ENCODE data around the gene CEP295NL. TPM values are rescaled to one million over a fixed set of nuclear protein-coding genes. Genes with fewer than 3 reads are reported as not detected.
"Not testable (repeated sequence)": the region's sequence is repeated elsewhere in the genome, so short reads cannot be mapped to it uniquely, and the experiment has no call there.

Gene CEP295NL
- total and polyA plus RNA-seq, 9 donors = 0.25 to 8.0 (median 4.4) TPM

DNA sequence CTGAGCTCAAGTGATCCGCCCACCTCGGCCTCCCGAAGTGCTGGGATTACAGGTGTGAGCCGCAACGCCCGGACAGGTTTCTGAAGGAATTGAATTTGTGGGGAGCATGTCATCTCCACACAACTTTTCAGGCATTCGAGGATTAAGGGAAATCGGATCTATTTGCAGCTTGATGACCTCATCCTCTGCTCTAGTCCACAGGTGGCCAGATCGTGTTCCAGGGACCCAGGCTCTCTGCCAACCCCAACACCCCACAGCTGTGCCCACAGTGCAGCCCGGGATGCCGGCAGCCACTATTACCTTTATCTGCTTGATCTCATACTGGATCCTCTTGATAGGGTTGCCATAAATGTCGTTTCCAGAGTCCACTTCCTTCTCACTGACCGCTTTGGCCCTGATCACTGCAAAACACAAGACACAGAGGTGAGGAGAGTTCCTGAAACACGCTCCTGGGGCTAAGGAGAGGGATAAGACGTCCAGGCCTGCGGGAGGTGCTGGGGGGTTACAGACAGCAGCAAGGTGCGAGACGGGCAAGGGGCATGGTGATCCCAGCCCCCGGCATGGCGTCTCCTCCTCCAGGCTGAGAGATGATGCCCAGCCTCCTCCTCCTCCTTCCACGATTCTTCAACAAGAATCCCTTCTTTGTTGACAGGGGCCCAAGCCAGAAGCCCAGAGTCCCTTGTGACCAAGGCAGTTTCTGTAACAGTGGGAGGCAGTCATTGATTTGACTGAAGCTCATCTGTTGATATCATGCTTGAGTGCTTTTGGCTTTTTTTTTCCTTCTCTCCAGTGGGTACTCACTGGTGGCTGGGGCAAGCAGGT lies 29.3 kb downstream of the CEP295NL start:
- WGBS, 3 donors = 67 to 69% (median 68%) methylated on average over 21 of the region's 21 CpGs
- DNase-seq = peak in 1 of 5 donors; percentile 52
- Histone ChIP-seq H3K36me3 (no peaks in the 10 kb centered on the region), H3K4me1 (ENCODE audit: insufficient read depth) (peaks cover 10% of the 10 kb centered on the region), H3K9me3 (no peaks in the 10 kb centered on the region), H3K27ac (no peak overlapping the region), H3K4me3 (no peak overlapping the region), H3K27me3 (no peaks in the 10 kb centered on the region)
- intact Hi-C loops (cut with DNase I) = no loop called here
- TF ChIP-seq POLR2A (IDR thresholded peaks at IDR 0.05) = no peak
- no peak for TF ChIP-seq CTCF (IDR thresholded peaks at IDR 0.05)
- TF ChIP-seq EP300 (IDR thresholded peaks at IDR 0.05) = no peak

- Histone ChIP-seq H3K27me3 (no peaks in the 10 kb centered on the region), H3K4me1 (ENCODE audit: insufficient read depth) (peaks cover 9% of the 10 kb centered on the region), H3K36me3 (no peaks in the 10 kb centered on the region), H3K27ac (no peak overlapping the region), H3K4me3 (no peak overlapping the region), H3K9me3 (no peaks in the 10 kb centered on the region)
- no peak for TF ChIP-seq CTCF (IDR thresholded peaks at IDR 0.05)
- intact Hi-C loops (cut with DNase I) = no loop called here
- 88 to 94% (median 90%) methylated on average over 6 of the region's 6 CpGs for WGBS, 3 donors
- DNase-seq = no peak
These were observed 30.5 kb downstream of the CEP295NL start for GRCh38 chr17:78872486-78872885.

DNA sequence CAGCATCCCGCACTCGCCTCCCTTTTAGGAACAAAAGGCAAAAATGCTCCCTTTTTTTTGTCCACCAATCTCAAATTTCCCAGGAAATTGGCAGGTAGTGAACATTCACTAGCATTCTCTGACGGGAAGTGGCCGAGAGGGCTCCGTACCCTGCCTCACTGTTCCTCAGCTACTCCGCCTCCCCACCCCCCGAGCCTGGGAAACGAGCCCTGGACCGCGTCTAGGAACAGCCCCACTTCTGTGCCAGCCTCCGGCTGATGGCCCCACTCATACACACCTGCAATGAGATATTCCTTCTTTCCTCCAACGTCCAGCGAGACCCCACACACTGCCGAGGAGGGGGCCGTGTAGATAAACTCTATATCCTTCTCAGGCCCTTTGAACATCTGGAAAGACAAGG lies 32.4 kb downstream of the CEP295NL start:
- no peaks in the 10 kb centered on the region for H3K27me3 ChIP-seq
- TF ChIP-seq POLR2A (IDR thresholded peaks at IDR 0.05) = no peak
- no peak for TF ChIP-seq EP300 (IDR thresholded peaks at IDR 0.05)
- TF ChIP-seq CTCF (IDR thresholded peaks at IDR 0.05) = no peak
- H3K27ac ChIP-seq = no peak overlapping the region
- intact Hi-C loops (cut with DNase I) = no loop called here
- no peak overlapping the region for H3K4me3 ChIP-seq
- H3K9me3 ChIP-seq = no peaks in the 10 kb centered on the region
- no peaks in the 10 kb centered on the region for H3K36me3 ChIP-seq
- H3K4me1 ChIP-seq (ENCODE audit: insufficient read depth) = peaks cover 8% of the 10 kb centered on the region
- WGBS, 3 donors = 62 to 75% (median 70%) methylated on average over 15 of the region's 15 CpGs
- no peak for DNase-seq

DNA sequence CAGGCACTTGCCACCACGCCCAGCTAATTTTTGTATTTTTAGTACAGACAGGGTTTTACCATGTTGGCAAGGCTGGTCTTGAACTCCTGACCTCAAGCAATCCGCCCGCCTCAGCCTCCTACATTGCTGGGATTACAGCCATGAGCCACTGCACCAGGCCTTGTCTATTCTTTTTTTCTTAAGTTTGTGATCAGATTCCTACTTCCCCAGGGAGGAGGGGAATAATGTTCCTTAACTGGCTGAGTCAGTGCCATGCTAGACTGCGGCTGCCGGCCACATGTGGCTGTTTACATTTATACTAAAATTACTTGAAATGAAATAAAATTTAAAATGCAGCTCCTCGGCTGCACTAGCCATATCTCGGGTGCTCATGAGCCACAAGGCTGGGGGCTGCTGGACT lies 34.6 kb downstream of the CEP295NL start:
- Histone ChIP-seq H3K4me1 (ENCODE audit: insufficient read depth) (peaks cover 6% of the 10 kb centered on the region), H3K27me3 (no peaks in the 10 kb centered on the region), H3K4me3 (no peak overlapping the region), H3K27ac (no peak overlapping the region), H3K36me3 (no peaks in the 10 kb centered on the region), H3K9me3 (no peaks in the 10 kb centered on the region)
- TF ChIP-seq EP300 (IDR thresholded peaks at IDR 0.05) (no peak), CTCF (IDR thresholded peaks at IDR 0.05) (no peak), POLR2A (IDR thresholded peaks at IDR 0.05) (no peak)
- 43 to 67% (median 55%) methylated on average over 7 of the region's 7 CpGs for WGBS, 3 donors
- DNase-seq = no peak
- intact Hi-C loops (cut with DNase I) = loop anchor here (2.0 to 10.0 kb wide), 3 partner anchors 66 to 104 kb away; no protein-coding TSS in a partner anchor

GRCh38 chr17:78867046-78867445 lies 36.0 kb downstream of the CEP295NL start:
- WGBS, 3 donors = 67 to 77% (median 74%) methylated on average over 3 of the region's 3 CpGs
- not testable (repeated sequence) for H3K4me3 ChIP-seq; H3K36me3 ChIP-seq; H3K9me3 ChIP-seq; DNase-seq; H3K27ac ChIP-seq; H3K4me1 ChIP-seq (ENCODE audit: insufficient read depth); H3K27me3 ChIP-seq
- intact Hi-C loops (cut with DNase I) = loop anchor here in 3 of 4 donors (5.0 to 10.0 kb wide), 2 partner anchors 68 to 105 kb away; no protein-coding TSS in a partner anchor
